OCI-LY7 (cell line): ENCODE measurements around the gene RIT2. TPM values are rescaled to one million over a fixed set of nuclear protein-coding genes. Genes with fewer than 3 reads are reported as not detected.

Experiments used
- BruUV-seq: library from RNA; stranded (reverse); fragments of 400-500 nt; replicated peaks from 2 replicates; lab custom pipeline; 2021; lab: Mats Ljungman, UMichigan
- CTCF ChIA-PET: fragments of 300-600 bp; sonication (Branson Sonifier 250); formaldehyde crosslinking; loops from one replicate; lab custom pipeline; 2022; ENCODE audit warnings: antibody characterized with exemption; ENCODE audit not compliant: unreplicated experiment; lab: Charles Lee
- POLR2A ChIA-PET: fragments of 300-600 bp; sonication (Branson Sonifier 250); formaldehyde crosslinking; loops from one replicate; lab custom pipeline; 2022; ENCODE audit warnings: antibody characterized with exemption; lab: Charles Lee
- DNase-seq: peaks from one replicate; pipeline ENCODE4 v3.0.0-alpha.2; 2015; ENCODE audit warnings: low spot score
- H2AFZ ChIP-seq: fragments of 200-600 bp; sonication (generic), shearing (Covaris generic); 2 replicates; pipeline ENCODE4 v1.6.1; 2014; ENCODE audit warnings: mild to moderate bottlenecking, antibody characterized with exemption, low read length, moderate library complexity
- H3K27ac ChIP-seq: fragments of 200-600 bp; sonication (generic); 2 replicates; pipeline ENCODE4 v1.5.1; 2014; ENCODE audit warnings: mixed run types, low read depth, mild to moderate bottlenecking, moderate library complexity, low read length, inconsistent platforms; ENCODE audit not compliant: poor library complexity, severe bottlenecking
- H3K36me3 ChIP-seq: fragments of 200-600 bp; sonication (generic); 2 replicates; pipeline ENCODE4 v1.6.1; 2014; ENCODE audit warnings: mild to moderate bottlenecking, antibody characterized with exemption, low read length, moderate library complexity, mixed read lengths; ENCODE audit not compliant: insufficient read depth
- H3K4me1 ChIP-seq: fragments of 200-600 bp; sonication (generic); 2 replicates; pipeline ENCODE4 v1.5.1; 2014; ENCODE audit warnings: mild to moderate bottlenecking, low read length; ENCODE audit not compliant: insufficient read depth, poor library complexity, severe bottlenecking
- H3K4me2 ChIP-seq: fragments of 200-600 bp; sonication (generic); 2 replicates; pipeline ENCODE4 v1.6.1; 2014; ENCODE audit warnings: mild to moderate bottlenecking, low read length
- H3K4me3 ChIP-seq: fragments of 200-600 bp; sonication (generic); 2 replicates; pipeline ENCODE4 v1.5.1; 2014; ENCODE audit warnings: mild to moderate bottlenecking, low read depth, low read length; ENCODE audit not compliant: poor library complexity, severe bottlenecking
- H3K79me2 ChIP-seq: fragments of 200-600 bp; sonication (generic); 2 replicates; pipeline ENCODE4 v1.6.1; 2016; ENCODE audit warnings: low read depth, mild to moderate bottlenecking, low read length, moderate library complexity, mixed read lengths; ENCODE audit not compliant: insufficient read depth
- H3K9me2 ChIP-seq: fragments of 200-600 bp; sonication (generic); 2 replicates; pipeline ENCODE4 v1.6.1; 2016; ENCODE audit warnings: mild to moderate bottlenecking, low read length, mixed read lengths; ENCODE audit not compliant: insufficient read depth
- H3K9me3 ChIP-seq: fragments of 200-600 bp; sonication (generic); 2 replicates; pipeline ENCODE4 v1.6.1; 2014; ENCODE audit warnings: mild to moderate bottlenecking, mixed run types, low read length, mixed read lengths
- H4K20me1 ChIP-seq: fragments of 200-600 bp; sonication (generic); 2 replicates; pipeline ENCODE4 v1.6.1; 2014; ENCODE audit warnings: mild to moderate bottlenecking, antibody characterized with exemption, low read length, moderate library complexity, mixed read lengths; ENCODE audit not compliant: insufficient read depth
- CTCF ChIP-seq: fragments of 200-600 bp; sonication (generic); conservative IDR thresholded peaks from 2 replicates; pipeline ENCODE4 v1.5.1; 2014; ENCODE audit warnings: mild to moderate bottlenecking, antibody characterized with exemption, low read length, moderate library complexity, mixed read lengths
- EZH2phosphoT487 ChIP-seq: fragments of 200-600 bp; sonication (generic); IDR thresholded peaks from 2 replicates; pipeline ENCODE4 v1.6.1; 2018; ENCODE audit warnings: low read depth, borderline replicate concordance, mild to moderate bottlenecking, mixed run types, antibody characterized with exemption, low read length, moderate library complexity, mixed read lengths
- intact Hi-C: fragments of 100-400 bp; cut with micrococcal nuclease; formaldehyde crosslinking; loops from one replicate; pipeline ENCODE4 v1.10.0; 2022; ENCODE audit not compliant: unreplicated experiment
- total RNA-seq, 2 experiments: library from RNA; depleted of rRNA in 1 of 2; stranded (reverse); fragments of >200 nt in 1 of 2; shearing (Covaris generic) in 1 of 2; gene quantifications; 2 replicates each; pipeline ENCODE4 v1.2.3, GENCODE V29; 2014 to 2022

RIT2 gene
- total RNA-seq, 2 experiments from 2014 or later = not detected

- no TSS peak for BruUV-seq
- Histone ChIP-seq H3K27ac (no peak overlapping the region), H4K20me1 (no peaks in the 10 kb centered on the region), H3K79me2 (no peaks in the 10 kb centered on the region), H3K4me1 (no peaks in the 10 kb centered on the region), H3K4me2 (no peak overlapping the region), H3K4me3 (no peak overlapping the region), H3K36me3 (no peaks in the 10 kb centered on the region), H3K9me3 (no peaks in the 10 kb centered on the region), H3K9me2 (no peaks in the 10 kb centered on the region), H2AFZ (no peak overlapping the region)
- ChIA-PET POLR2A (interaction anchor here (0.6 kb wide), 1 partner anchor 12 kb away, joined by 3 read pairs; no protein-coding TSS in a partner anchor), CTCF (no interaction called here)
- no peak for DNase-seq
- TF ChIP-seq CTCF (no peak), EZH2phosphoT487 (no peak)
- intact Hi-C loops = no loop called here
Measured at GRCh38 chr18:42736074-42736473, 379.4 kb downstream of the RIT2 start.

GRCh38 chr18:42734520-42734919, 381.0 kb downstream of the RIT2 start:
- no TSS peak for BruUV-seq
- POLR2A ChIA-PET = no interaction called here
- DNase-seq = no peak
- H4K20me1 ChIP-seq = no peaks in the 10 kb centered on the region
- CTCF ChIA-PET = no interaction called here
- H2AFZ ChIP-seq = no peak overlapping the region
- H3K9me2 ChIP-seq = no peaks in the 10 kb centered on the region
- H3K4me2 ChIP-seq = no peak overlapping the region
- no peaks in the 10 kb centered on the region for H3K36me3 ChIP-seq
- no peak for TF ChIP-seq CTCF
- TF ChIP-seq EZH2phosphoT487 = no peak
- no peak overlapping the region for H3K4me3 ChIP-seq
- no peak overlapping the region for H3K27ac ChIP-seq
- no peaks in the 10 kb centered on the region for H3K9me3 ChIP-seq
- intact Hi-C loops = no loop called here
- no peaks in the 10 kb centered on the region for H3K79me2 ChIP-seq
- no peaks in the 10 kb centered on the region for H3K4me1 ChIP-seq

- H2AFZ ChIP-seq = no peak overlapping the region
- H3K4me2 ChIP-seq = no peak overlapping the region
- no TSS peak for BruUV-seq
- DNase-seq = no peak
- no peaks in the 10 kb centered on the region for H3K9me3 ChIP-seq
- no peaks in the 10 kb centered on the region for H4K20me1 ChIP-seq
- no peak overlapping the region for H3K27ac ChIP-seq
- TF ChIP-seq EZH2phosphoT487 = no peak
- no peak for TF ChIP-seq CTCF
- CTCF ChIA-PET = no interaction called here
- intact Hi-C loops = no loop called here
- H3K4me1 ChIP-seq = no peaks in the 10 kb centered on the region
- H3K4me3 ChIP-seq = no peak overlapping the region
- no peaks in the 10 kb centered on the region for H3K79me2 ChIP-seq
- POLR2A ChIA-PET = no interaction called here
- H3K36me3 ChIP-seq = no peaks in the 10 kb centered on the region
- no peaks in the 10 kb centered on the region for H3K9me2 ChIP-seq
Measured at GRCh38 chr18:42730272-42730671, 385.2 kb downstream of the RIT2 start.
